GM18861 (cell line): ENCODE results near the gene RNF148.

Source experiments
- ATAC-seq: cut with Tn5 transposase; IDR thresholded peaks from one replicate; pipeline ENCODE4 v1.9.1; 2021; ENCODE audit not compliant: unreplicated experiment

RNF148 gene, protein sequence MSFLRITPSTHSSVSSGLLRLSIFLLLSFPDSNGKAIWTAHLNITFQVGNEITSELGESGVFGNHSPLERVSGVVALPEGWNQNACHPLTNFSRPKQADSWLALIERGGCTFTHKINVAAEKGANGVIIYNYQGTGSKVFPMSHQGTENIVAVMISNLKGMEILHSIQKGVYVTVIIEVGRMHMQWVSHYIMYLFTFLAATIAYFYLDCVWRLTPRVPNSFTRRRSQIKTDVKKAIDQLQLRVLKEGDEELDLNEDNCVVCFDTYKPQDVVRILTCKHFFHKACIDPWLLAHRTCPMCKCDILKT

GRCh38 chr7:122702872-122703510 is at the start of gene RNF148:
RNF148 (minus strand) TSS chr7:122702922; CDS start chr7:122702750, 172 bp downstream.
- ATAC-seq, result no peak

DNA sequence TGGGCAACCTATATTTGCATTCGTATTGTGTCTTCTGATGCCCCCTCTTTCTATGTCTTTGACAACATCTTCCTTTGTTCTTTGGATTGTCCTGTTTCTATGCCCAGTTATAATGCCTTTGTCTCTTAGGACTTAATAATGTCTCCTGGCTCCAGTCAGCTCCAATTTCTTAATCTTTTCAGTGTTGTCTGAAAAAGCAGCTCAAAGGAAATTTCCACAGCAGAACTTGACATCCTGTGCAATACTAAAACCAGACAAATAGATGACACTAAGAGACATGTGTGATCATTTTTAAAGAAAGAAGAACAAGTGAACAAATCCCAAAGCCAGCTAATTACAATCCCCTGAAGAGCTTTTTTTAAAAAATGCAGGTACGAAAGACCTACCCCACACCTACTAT is 47.7 kb upstream of the RNF148 start:
- no peak for ATAC-seq

- ATAC-seq, result no peak
Observed at GRCh38 chr7:122748195-122748594, 45.5 kb upstream of the RNF148 start.

DNA sequence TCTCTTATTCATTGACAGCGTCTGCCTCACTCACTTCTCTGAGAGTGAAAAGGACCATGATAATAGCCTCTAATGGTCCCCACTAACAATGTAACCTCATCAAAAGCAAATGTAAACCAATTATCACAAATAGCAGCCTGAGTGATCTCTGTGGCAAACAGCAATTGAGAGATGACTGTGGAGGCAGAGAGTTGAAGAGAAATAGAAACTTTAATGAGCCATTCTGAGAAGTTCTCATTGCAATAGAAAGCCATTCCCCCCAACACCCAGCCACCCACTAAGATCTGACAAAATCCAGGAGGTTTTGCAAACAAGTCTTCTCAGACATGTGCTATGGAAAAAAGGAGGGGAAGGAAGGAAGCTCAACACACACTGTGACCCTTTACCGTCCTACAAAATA is 44.2 kb upstream of the RNF148 start:
- ATAC-seq, result no peak

DNA sequence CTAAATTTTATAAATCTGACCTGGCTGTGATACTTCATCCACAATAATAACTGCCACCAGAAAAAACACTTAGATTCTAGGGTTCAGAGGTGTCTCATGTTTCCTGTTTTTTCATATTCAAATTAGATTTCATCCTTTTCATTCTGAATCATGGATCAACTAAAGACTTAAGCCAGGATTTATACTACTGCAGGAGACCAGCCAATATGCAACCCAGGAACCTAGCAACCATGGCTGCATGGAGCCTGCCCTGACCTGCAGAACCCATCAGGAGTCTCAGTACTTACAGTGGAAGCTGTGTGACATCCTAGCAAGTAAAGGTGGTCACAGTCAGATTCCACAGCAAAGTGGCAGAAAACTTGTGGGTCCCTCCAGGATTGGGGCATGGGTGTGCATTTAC is 40.5 kb upstream of the RNF148 start:
- ATAC-seq, result no peak

- no peak for ATAC-seq
Observed at GRCh38 chr7:122738947-122739346, 36.2 kb upstream of the RNF148 start.

- no peak for ATAC-seq
Observed at GRCh38 chr7:122736183-122736582, 33.5 kb upstream of the RNF148 start.

GRCh38 chr7:122727759-122728158 is 25.0 kb upstream of the RNF148 start:
- ATAC-seq, result no peak

- ATAC-seq, result no peak
Observed at GRCh38 chr7:122727354-122727753, 24.6 kb upstream of the RNF148 start.

- ATAC-seq, result no peak
Observed at GRCh38 chr7:122726881-122727280, 24.2 kb upstream of the RNF148 start.

- no peak for ATAC-seq
Observed at GRCh38 chr7:122724366-122724765, 21.6 kb upstream of the RNF148 start.

GRCh38 chr7:122719010-122719578 is 16.4 kb upstream of the RNF148 start:
- no peak for ATAC-seq

- no peak for ATAC-seq
Observed at GRCh38 chr7:122717356-122718089, 14.8 kb upstream of the RNF148 start.

DNA sequence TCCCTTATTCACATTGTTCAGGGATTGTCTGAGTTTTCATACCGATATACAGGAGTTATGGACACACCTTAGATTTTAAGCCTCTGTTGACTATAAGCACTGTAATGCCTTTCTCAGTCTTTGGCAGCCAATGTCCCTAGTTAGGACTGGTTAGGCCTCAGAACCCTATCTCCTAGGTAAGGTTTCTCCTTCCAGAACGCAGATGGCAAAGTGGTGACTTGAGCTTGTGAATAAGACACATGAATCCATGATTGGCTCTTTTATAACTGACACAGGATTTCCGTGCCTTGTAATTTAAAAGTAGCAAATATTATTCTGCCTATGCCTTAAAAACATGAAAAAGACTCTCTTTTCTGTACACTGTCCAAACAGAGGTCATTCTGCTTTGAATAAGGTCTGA is 12.5 kb upstream of the RNF148 start:
- no peak for ATAC-seq

DNA sequence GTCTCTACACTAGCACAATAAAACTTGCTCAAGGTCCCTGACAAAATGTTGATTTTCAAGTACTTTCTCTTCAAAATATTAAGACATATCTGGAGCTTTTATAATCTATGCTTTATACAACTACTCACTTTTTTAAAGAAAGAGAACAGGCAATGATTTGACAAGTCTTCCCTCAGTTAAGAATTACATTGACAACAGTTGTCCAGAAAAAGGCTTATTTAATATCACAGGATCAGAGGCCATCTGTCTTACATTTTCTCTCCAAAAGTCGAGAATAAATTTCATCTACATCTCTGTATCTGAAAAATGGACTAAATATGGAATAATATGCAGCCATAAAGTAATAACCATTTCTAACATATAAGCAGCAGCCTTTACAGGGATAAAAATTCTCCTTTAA is 8.2 kb upstream of the RNF148 start:
- no peak for ATAC-seq

GRCh38 chr7:122709930-122710646 is 7.4 kb upstream of the RNF148 start:
- ATAC-seq, result no peak

- no peak for ATAC-seq
Observed at GRCh38 chr7:122706836-122707235, 4.1 kb upstream of the RNF148 start.

GRCh38 chr7:122699017-122699416 is 3.7 kb downstream of the RNF148 start, which contains the start of gene RNF133:
RNF133 (minus strand) TSS chr7:122699117; CDS start chr7:122698918, 199 bp downstream.
- ATAC-seq, result no peak

GRCh38 chr7:122695816-122696215 is 6.9 kb downstream of the RNF148 start:
- ATAC-seq, result no peak

GRCh38 chr7:122694697-122695096 is 8.0 kb downstream of the RNF148 start:
- no peak for ATAC-seq

GRCh38 chr7:122692769-122693309 is 9.9 kb downstream of the RNF148 start:
- ATAC-seq, result no peak
